ENCODE data around the gene DNMT3B.

DNMT3B gene

DNA sequence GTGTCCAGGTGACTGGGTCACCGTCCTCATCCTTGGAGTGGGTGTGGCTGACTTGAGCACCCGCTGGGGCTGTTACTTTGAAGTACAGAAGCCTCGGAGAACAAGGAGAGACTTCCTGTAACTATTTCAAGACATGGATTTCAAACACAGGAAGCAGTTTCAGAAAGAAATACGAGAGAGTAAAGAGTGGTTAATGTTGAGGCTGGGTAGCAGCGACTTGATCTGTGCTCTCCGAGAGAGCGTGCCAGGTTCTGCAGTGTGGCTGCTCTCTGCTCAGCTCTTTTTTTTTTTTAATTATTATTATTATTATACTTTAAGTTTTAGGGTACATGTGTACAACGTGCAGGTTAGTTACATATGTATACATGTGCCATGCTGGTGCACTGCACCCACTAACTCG, 79.0 kb downstream of the DNMT3B start:
- DNase-seq (ENCODE audit: low read depth, low spot score): peak; percentile 39
- no peak overlapping the region for H3K4me3 ChIP-seq (ENCODE audit: low read length)

DNA sequence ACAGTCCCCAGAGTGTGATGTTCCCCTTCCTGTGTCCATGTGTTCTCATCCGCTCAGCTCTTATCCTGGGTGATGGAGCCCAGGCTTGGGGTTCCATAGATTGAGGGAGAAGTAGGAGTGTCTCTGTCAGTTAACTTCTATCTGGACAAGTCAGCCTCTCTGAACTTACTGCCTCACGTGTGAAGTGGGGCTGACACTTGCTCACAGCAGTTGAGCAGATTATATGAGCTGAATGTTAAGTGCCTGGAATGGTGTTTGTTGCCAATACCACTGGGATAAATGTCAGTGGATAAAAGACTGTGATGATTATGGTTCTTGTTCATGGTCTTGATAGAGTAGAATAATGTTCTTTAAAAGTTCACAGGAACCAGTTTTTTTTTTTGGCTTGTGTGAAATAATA, 79.4 kb downstream of the DNMT3B start:
- H3K4me3 ChIP-seq (ENCODE audit: low read length): no peak overlapping the region
- no peak for DNase-seq (ENCODE audit: low read depth, low spot score)

DNA sequence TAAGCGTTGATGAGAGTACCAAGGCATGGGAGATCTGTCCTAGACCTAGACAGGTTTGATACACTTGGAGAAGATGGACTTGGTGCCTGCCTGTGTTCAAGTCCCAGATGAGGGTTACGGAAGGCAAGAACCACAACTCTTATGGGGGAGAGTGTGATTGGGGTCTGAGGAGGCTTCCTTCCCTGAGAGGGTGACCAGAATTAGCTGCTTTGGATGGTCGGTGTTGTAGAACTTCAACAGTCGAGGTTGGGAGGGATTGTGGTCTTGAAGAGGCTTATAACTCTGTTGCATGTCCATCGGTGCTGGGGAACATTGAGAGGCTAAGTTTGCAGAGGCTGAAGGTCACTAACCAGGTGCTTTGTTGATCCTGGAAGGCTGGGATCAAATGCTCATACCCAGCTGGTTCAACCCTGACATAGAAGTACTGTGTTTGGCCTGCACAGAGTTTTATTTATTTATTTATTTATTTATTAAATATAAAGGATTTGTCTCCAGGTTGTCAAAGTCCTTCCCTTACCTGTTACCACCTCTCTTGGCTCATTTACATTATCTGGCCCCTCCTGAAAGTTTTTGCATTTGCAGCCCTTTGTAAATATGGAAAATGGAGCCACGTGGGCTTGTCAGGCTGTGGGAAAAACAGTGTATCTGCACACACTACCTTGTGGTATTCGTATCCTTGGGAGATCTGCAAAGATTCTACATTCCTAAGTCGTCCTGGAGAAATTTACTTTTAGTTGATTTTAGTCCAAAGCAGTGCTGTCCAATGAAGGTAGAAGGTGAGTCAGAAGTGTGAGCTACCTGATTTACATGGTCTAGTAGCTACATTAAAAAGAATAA, 80.7 kb downstream of the DNMT3B start:
- DNase-seq (ENCODE audit: low read depth, low spot score): no peak
- H3K4me3 ChIP-seq (ENCODE audit: low read length): no peak overlapping the region

DNA sequence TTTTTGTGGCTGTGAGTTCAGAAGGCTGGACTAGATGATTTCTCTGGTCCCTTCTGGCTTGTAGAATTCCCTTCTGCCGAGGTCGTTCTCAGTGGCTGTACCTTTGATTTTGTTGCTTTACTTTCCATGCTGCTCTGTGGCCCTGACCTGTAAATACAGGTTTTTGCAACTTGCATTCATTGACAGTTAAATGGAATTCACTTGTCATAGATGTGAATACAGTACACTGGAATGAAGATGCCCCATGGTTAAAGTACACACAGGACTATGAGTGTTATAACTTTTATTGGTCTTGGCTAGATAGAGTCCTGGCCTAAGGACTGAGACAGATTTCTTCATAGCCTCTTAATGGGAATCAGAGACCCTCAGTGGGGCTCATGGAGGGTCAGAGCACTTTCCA, 83.6 kb downstream of the DNMT3B start:
- no peak overlapping the region for H3K4me3 ChIP-seq (ENCODE audit: low read length)
- DNase-seq (ENCODE audit: low read depth, low spot score): no peak

DNA sequence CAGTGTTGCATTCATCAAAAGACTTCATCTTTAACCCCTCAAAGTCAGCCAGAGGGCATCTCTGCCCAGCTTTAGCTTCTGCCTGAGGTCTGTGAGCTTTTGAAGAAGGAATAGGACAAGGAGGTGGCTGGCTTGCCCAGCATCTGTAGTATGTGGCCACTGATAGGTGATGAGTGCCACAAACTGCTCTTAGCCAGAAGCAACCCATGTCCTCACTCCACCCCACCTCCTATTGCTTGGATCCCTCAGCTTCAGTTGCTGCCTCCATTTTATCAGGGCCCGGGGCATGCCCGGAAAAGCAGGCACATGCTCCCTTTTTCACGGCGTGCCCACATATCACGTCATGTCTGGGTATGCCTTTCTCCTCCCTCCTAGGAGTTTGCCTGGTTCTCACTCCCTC, 84.7 kb downstream of the DNMT3B start:
- no peak for DNase-seq (ENCODE audit: low read depth, low spot score)
- H3K4me3 ChIP-seq (ENCODE audit: low read length): no peak overlapping the region

DNA sequence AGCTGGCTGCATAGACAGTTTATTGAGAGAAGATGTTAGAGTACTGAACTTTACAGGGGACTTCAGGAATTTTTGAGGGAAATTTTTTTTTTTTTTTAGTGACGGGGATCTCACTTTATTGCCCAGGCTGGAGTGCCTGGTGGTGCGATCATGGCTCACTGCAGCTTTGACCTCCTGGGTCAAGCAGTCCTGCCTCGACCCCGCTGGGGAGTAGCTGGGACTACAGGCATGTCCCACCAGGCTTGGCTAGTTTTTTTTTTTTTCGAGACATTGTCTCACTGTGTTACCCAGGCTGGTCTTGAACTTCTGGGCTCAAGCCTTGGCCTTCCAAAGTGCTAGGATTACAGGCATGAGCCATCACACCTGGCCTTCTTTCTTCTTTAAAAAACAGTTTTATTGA, 85.8 kb downstream of the DNMT3B start:
- DNase-seq (ENCODE audit: low read depth, low spot score): no peak
- H3K4me3 ChIP-seq (ENCODE audit: low read length): no peak overlapping the region

DNA sequence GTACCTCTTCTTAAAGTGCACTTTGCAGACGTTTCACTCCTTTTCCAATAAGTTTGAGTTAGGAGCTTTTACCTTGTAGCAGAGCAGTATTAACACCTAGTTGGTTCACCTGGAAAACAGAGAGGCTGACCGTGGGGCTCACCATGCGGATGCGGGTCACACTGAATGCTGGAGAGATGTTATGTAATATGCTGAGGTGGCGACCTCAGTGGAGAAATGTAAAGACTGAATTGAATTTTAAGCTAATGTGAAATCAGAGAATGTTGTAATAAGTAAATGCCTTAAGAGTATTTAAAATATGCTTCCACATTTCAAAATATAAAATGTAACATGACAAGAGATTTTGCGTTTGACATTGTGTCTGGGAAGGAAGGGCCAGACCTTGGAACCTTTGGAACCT, 86.7 kb downstream of the DNMT3B start:
- H3K4me3 ChIP-seq (ENCODE audit: low read length): no peak overlapping the region
- DNase-seq (ENCODE audit: low read depth, low spot score): no peak

DNA sequence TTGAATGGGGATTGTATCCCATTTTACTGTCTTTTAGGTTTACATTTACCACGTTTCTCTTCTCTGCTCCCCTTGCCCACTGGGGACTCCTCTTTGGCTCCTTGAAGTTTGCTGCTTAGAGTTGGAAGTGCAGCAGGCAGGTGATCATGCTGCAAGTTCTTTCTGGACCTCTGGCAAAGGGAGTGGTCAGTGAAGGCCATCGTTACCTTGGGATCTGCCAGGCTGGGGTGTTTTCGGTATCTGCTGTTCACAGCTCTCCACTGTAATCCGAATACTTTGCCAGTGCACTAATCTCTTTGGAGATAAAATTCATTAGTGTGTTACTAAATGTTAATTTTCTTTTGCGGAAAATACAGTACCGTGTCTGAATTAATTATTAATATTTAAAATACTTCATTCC, 87.4 kb downstream of the DNMT3B start:
- no peak overlapping the region for H3K4me3 ChIP-seq (ENCODE audit: low read length)
- DNase-seq (ENCODE audit: low read depth, low spot score): no peak

DNA sequence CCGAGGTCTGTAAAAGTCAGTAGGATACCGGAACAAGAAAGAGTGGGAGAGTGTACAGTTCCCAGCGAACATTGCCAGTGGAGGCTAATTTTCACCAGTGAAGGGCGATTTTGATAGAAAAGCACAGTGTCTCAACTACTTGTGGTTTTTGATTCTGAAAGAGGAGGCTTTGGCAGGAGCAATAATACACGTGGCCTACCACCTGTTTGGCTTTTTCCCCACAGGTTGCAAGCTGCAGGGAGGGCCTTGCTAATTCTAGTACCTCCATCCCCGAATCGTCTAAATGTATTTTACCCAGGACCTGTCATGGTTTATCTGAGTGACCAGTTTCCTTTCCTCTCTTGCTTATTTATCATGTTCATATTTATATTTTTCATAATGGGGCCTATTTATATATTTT, 93.2 kb downstream of the DNMT3B start:
- no peak for DNase-seq (ENCODE audit: low read depth, low spot score)

DNA sequence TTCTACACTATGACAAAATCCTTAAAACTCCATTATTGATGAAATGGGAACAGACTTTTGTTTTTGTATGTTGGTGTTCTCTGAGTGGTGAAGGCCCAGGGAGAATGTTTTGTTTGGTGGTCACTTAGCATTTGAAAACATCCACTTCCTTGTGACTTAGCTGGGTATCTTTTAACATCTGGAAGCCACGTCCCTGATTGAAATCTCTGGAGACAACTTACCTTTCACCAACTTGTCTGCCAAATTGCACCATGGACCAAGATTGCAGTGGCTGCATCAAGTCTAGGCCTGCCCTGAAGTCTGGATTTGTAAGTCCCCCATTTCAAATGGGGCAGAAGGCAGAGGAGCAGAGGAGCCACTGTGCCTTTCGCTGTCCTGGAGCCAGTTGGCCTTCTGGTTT, 96.0 kb downstream of the DNMT3B start:
- H3K4me3 ChIP-seq (ENCODE audit: low read length): no peak overlapping the region
- DNase-seq (ENCODE audit: low read depth, low spot score): no peak

More for the DNA sequence above, 93.2 kb downstream of the DNMT3B start:
- H3K4me3 ChIP-seq (ENCODE audit: low read length): no peak overlapping the region

Data from Jurkat, Clone E6-1 (cell line).